Measurements from ENCODE around the gene PSD.

The PSD gene

DNA sequence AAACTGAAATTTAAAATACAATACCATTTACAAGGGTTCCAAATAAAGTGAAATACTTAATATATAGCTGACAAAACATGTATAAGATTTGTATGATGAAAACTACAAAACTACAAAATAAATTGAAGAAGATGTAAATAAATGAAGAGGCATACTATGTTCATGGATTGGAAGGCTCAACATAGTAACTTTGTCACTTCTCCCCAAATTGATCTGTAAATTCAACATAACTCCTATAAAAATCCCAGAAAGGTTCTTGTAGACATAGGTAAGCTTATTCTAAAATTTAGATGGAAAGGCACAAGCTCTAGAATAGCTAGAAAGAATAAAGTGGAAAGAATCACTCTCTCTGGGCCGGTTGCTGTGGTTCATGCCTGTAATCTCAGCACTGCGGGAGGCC is 47.3 kb downstream of the PSD start:
- H3K27ac ChIP-seq, result no peak overlapping the region
- DNase-seq, result no peak
- H3K36me3 ChIP-seq (replicated peaks), result peaks cover 85% of the 10 kb centered on the region
- H3K27me3 ChIP-seq (replicated peaks), result no peaks in the 10 kb centered on the region
- TF ChIP-seq, protein P1, sequence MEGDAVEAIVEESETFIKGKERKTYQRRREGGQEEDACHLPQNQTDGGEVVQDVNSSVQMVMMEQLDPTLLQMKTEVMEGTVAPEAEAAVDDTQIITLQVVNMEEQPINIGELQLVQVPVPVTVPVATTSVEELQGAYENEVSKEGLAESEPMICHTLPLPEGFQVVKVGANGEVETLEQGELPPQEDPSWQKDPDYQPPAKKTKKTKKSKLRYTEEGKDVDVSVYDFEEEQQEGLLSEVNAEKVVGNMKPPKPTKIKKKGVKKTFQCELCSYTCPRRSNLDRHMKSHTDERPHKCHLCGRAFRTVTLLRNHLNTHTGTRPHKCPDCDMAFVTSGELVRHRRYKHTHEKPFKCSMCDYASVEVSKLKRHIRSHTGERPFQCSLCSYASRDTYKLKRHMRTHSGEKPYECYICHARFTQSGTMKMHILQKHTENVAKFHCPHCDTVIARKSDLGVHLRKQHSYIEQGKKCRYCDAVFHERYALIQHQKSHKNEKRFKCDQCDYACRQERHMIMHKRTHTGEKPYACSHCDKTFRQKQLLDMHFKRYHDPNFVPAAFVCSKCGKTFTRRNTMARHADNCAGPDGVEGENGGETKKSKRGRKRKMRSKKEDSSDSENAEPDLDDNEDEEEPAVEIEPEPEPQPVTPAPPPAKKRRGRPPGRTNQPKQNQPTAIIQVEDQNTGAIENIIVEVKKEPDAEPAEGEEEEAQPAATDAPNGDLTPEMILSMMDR (IDR thresholded peaks at IDR 0.05; ENCODE audit: low read depth, low read length, missing control alignments), result no peak
- H3K4me3 ChIP-seq (ENCODE audit: low read depth, low read length), result no peak overlapping the region
- in situ Hi-C loops (cut with HindIII; ENCODE audit: low pct_ligation_motif_present, low sequenced_read_pairs), result no loop called here

DNA sequence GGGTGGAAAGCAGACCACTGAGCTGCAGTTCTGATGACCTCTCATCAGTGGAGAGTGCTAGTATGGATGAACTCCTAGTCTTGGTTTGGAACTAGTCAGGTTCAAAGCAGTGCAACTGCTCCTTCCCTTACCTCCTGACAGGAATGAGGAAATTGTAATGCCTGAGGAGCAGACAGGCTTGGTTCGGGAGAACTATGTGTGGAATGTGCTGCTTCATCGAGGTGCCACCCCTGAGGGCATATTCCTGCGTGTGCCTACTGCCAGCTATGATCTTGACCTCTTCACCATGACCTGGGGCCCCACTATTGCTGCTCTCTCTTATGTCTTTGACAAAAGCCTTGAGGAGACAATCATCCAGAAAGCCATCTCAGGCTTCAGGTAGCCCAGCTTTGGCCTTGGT is 50.5 kb downstream of the PSD start:
- TF ChIP-seq, protein P1 (IDR thresholded peaks at IDR 0.05; ENCODE audit: low read depth, low read length, missing control alignments), result no peak
- no peak overlapping the region for H3K4me3 ChIP-seq (ENCODE audit: low read depth, low read length)
- no peak overlapping the region for H3K27ac ChIP-seq
- no peak for DNase-seq
- in situ Hi-C loops (cut with HindIII; ENCODE audit: low pct_ligation_motif_present, low sequenced_read_pairs), result loop anchor here (10.0 kb wide), 1 partner anchor 143 kb away; the partner anchor contains the start of gene ELOVL3
- peaks cover 84% of the 10 kb centered on the region for H3K36me3 ChIP-seq (replicated peaks)
- H3K27me3 ChIP-seq (replicated peaks), result no peaks in the 10 kb centered on the region

DNA sequence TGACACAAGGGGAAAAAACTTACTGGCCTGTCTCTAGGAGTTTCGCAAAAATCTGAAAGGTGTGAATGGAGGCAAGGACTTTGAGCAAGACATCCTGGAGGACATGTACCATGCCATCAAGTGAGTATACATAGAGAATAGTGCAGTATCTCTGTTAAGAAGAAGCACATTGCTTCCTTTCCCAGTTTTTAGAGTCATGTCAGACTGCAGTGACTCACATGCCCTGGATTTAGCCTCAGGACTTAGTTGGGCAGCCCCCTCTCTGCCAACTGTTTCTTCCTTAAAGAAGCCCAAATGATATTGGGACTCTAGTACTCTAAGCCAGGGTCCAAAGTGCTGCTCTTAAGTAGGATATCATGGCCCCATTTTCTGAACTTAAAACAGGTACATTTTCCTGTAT is 51.1 kb downstream of the PSD start:
- TF ChIP-seq, protein P1 (IDR thresholded peaks at IDR 0.05; ENCODE audit: low read depth, low read length, missing control alignments), result no peak
- in situ Hi-C loops (cut with HindIII; ENCODE audit: low pct_ligation_motif_present, low sequenced_read_pairs), result loop anchor here (10.0 kb wide), 1 partner anchor 143 kb away; the partner anchor contains the start of gene ELOVL3
- H3K27me3 ChIP-seq (replicated peaks), result no peaks in the 10 kb centered on the region
- no peak for DNase-seq
- H3K27ac ChIP-seq, result no peak overlapping the region
- peaks cover 85% of the 10 kb centered on the region for H3K36me3 ChIP-seq (replicated peaks)
- no peak overlapping the region for H3K4me3 ChIP-seq (ENCODE audit: low read depth, low read length)

DNA sequence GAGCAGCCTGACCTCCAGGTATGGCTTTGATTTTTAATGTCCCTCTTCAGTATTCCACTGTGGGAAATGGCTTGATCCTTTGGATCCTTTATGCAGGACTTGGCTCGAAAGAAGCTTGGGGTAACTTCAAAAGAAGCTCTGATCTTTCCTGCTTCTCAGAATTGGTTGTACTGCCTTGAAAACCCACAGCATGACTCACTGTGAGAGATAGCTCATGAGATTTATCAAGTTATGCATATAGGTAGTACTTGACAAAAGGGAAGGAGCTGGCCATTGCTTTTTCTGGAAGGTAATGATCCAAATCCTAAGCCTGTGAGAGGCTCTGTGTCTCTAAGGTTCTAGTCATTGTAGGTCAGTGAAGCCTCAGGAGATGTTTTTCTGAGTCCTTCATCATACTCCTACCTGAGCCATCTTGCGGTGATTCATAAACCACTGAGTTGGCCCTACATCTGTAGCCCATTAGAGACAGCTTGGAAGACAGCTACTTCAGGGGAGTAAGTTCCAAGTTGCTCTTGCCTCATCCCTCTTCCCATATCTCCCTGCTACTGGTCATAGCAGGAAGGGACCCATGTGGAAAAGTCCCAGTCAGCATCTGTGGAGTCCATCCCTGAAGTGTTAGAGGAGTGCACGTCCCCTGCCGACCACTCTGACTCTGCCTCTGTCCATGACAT is 59.7 kb downstream of the PSD start:
- in situ Hi-C loops (cut with HindIII; ENCODE audit: low pct_ligation_motif_present, low sequenced_read_pairs), result no loop called here
- H3K36me3 ChIP-seq (replicated peaks), result peaks cover 93% of the 10 kb centered on the region
- H3K4me3 ChIP-seq (ENCODE audit: low read depth, low read length), result no peak overlapping the region
- no peak overlapping the region for H3K27ac ChIP-seq
- TF ChIP-seq, protein P1 (IDR thresholded peaks at IDR 0.05; ENCODE audit: low read depth, low read length, missing control alignments), result no peak
- H3K27me3 ChIP-seq (replicated peaks), result no peaks in the 10 kb centered on the region
- DNase-seq, result no peak

DNA sequence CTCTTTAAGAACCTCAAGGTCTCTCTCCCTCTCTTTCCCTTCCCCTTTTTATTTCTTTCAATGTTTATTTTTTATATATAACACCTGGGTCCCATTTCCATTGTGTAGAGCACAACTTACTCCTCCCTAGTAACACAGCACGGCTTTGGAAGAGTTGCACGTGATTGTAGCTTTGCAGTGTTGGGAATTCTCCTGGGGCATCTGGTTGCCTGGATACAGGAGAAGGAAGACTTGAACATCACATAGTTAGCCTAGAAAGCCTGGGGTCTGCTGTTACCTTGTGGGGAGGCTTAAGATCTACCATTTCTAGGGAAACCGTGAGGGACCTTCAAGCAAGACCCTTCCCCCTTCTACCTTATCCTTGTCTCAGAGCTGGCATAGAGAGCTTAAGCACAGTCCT is 64.1 kb downstream of the PSD start:
- TF ChIP-seq, protein P1 (IDR thresholded peaks at IDR 0.05; ENCODE audit: low read depth, low read length, missing control alignments), result no peak
- in situ Hi-C loops (cut with HindIII; ENCODE audit: low pct_ligation_motif_present, low sequenced_read_pairs), result no loop called here
- no peak overlapping the region for H3K4me3 ChIP-seq (ENCODE audit: low read depth, low read length)
- no peak overlapping the region for H3K27ac ChIP-seq
- no peaks in the 10 kb centered on the region for H3K27me3 ChIP-seq (replicated peaks)
- DNase-seq, result no peak
- peaks cover 72% of the 10 kb centered on the region for H3K36me3 ChIP-seq (replicated peaks)

Data from brain microvascular endothelial cell (primary cell).